Type B pancreatic cell (in vitro differentiated cells): ENCODE results near the gene RERE. TPM values are rescaled to one million over a fixed set of nuclear protein-coding genes. Genes with fewer than 3 reads are reported as not detected.
A peak's percentile ranks its signal among the peaks of the same experiment; 100 is the strongest.

ENCODE experiments used
- DNase-seq: peaks from one replicate; pipeline ENCODE4 v3.0.0; 2021; ENCODE audit warnings: mixed read lengths; ENCODE audit not compliant: unreplicated experiment; ENCODE audit errors: extremely low spot score
- H3K27ac Mint-ChIP-seq: 2 replicates; pipeline ENCODE4 v1.8.0; 2021; ENCODE audit warnings: mild to moderate bottlenecking, mixed read lengths
- H3K27me3 Mint-ChIP-seq: 2 replicates; pipeline ENCODE4 v1.8.0; 2021; ENCODE audit warnings: mixed read lengths
- H3K36me3 Mint-ChIP-seq: 2 replicates; pipeline ENCODE4 v1.8.0; 2021; ENCODE audit warnings: mixed read lengths
- H3K4me1 Mint-ChIP-seq: one replicate; pipeline ENCODE4 v1.8.0; 2021; ENCODE audit warnings: mixed read lengths; ENCODE audit not compliant: unreplicated experiment
- H3K4me3 Mint-ChIP-seq: 2 replicates; pipeline ENCODE4 v1.8.0; 2021; ENCODE audit warnings: mild to moderate bottlenecking, mixed read lengths
- H3K9me3 Mint-ChIP-seq: 2 replicates; pipeline ENCODE4 v1.8.0; 2021; ENCODE audit warnings: mixed read lengths
- CTCF ChIP-seq: fragments of 200-600 bp; sonication (generic); conservative IDR thresholded peaks from 2 replicates; pipeline ENCODE4 v1.5.0; 2021; ENCODE audit warnings: antibody characterized with exemption, mild to moderate bottlenecking
- total RNA-seq: library from RNA; stranded (reverse); gene quantifications from 2 replicates; pipeline ENCODE4 v1.2.1, GENCODE V29; 2021; ENCODE audit warnings: low replicate concordance

Gene RERE
- total RNA-seq, 1 donor from 2014 or later: 141 TPM

DNA sequence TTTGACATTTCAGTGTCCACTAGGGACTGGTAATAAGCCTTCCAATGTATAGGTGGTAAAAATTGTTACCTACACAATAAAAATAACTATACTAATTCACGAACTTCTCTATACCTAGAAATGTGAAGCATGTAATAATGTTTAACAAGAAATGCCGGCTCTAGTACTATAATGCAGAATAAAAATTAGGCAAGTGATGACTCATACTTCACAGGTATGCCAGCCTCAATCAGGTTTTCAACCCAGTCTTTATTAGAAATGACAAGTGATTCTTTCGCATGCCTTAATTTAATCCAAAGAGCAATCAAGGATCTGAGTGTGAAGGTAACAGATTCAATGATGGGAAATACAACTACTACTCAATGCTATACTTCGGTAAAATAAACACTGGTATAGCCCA lies 134.9 kb downstream of the RERE start:
- H3K4me1 Mint-ChIP-seq: peaks cover 36% of the 10 kb centered on the region
- DNase-seq: no peak
- TF ChIP-seq CTCF: no peak
- H3K4me3 Mint-ChIP-seq: no peak overlapping the region
- no peaks in the 10 kb centered on the region for H3K27me3 Mint-ChIP-seq
- no peak overlapping the region for H3K27ac Mint-ChIP-seq
- H3K9me3 Mint-ChIP-seq: no peaks in the 10 kb centered on the region
- H3K36me3 Mint-ChIP-seq: peaks cover 6% of the 10 kb centered on the region

GRCh38 chr1:8681911-8682310 lies 135.5 kb downstream of the RERE start:
- Mint-ChIP-seq H3K36me3 (peaks cover 5% of the 10 kb centered on the region), H3K4me1 (peaks cover 36% of the 10 kb centered on the region), H3K27me3 (no peaks in the 10 kb centered on the region), H3K27ac (no peak overlapping the region), H3K9me3 (no peaks in the 10 kb centered on the region), H3K4me3 (peak overlapping the region; percentile 18)
- no peak for DNase-seq
- no peak for TF ChIP-seq CTCF

DNA sequence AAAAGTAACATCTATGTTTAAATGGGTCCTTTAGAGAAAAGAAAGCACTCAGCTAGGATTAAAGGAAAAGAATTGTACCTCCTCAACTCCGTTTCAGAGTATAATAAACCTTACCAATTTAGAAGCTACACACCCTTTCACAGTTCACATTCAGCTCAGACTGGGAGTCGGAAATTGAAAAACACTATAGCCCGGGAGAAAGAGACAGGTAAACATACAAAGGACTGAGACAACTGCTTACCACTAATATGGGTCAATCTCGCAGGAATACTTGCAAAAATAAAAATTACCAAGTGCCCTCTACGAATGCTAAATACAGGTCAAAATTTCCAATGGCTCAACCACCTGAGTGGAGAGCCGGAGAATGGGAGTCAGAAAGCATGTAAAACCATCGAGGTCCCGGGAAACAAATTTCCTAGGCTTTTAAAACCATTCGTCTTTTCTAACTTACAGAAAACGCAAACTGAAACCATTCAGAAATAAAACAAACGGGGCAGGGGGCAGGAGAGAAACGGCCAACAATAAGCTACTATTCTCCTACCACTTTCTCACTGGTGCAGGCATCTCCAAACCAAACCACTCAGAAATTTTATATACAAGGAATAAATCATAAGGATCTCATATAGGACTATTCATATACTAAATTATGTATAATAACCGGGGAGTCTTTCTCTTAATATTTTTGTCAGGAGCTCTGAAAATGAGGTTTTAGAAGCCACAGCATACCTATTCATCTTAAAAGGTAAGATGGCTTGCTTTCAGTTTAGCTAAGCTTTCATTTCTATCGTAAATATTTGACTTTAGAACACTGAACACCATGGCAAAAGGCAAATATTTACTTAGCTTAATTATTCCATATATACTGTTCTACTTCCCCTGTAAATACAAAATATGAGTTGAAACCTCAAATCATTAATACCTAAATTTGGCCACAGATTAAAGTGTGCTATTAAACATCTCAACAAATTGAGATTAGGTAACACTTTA lies 136.5 kb downstream of the RERE start:
- Mint-ChIP-seq H3K9me3 (no peaks in the 10 kb centered on the region), H3K36me3 (peaks cover 6% of the 10 kb centered on the region), H3K4me1 (peaks cover 38% of the 10 kb centered on the region), H3K4me3 (no peak overlapping the region), H3K27me3 (no peaks in the 10 kb centered on the region), H3K27ac (no peak overlapping the region)
- TF ChIP-seq CTCF: no peak
- no peak for DNase-seq

- H3K27me3 Mint-ChIP-seq: no peaks in the 10 kb centered on the region
- no peaks in the 10 kb centered on the region for H3K9me3 Mint-ChIP-seq
- peaks cover 7% of the 10 kb centered on the region for H3K36me3 Mint-ChIP-seq
- H3K4me3 Mint-ChIP-seq: no peak overlapping the region
- H3K27ac Mint-ChIP-seq: no peak overlapping the region
- TF ChIP-seq CTCF: no peak
- DNase-seq: no peak
- peaks cover 36% of the 10 kb centered on the region for H3K4me1 Mint-ChIP-seq
These were observed 137.3 kb downstream of the RERE start for GRCh38 chr1:8679929-8680663.

DNA sequence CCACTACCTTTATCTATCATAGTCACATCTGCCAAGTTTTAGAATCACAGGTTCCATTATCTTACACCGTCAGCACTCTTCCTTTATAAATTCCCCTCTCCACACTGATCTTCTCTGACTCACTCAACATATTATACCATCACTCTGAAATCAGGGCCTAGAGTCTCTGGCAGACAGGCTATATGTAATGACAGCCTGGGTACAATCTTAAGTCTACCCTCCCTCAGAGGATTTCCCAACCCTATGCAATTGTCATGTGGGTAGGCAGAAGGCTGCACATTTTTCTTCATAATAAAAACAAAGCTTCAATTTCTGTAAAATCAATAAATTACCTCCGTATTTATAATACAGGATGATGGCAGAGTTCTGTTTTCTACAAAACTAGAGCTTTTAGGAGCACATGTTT lies 138.0 kb downstream of the RERE start:
- Mint-ChIP-seq H3K4me3 (no peak overlapping the region), H3K36me3 (peaks cover 7% of the 10 kb centered on the region), H3K4me1 (peaks cover 37% of the 10 kb centered on the region), H3K27ac (no peak overlapping the region), H3K9me3 (no peaks in the 10 kb centered on the region), H3K27me3 (no peaks in the 10 kb centered on the region)
- no peak for TF ChIP-seq CTCF
- DNase-seq: no peak
